ENCODE results near the gene GALK1.

DNA sequence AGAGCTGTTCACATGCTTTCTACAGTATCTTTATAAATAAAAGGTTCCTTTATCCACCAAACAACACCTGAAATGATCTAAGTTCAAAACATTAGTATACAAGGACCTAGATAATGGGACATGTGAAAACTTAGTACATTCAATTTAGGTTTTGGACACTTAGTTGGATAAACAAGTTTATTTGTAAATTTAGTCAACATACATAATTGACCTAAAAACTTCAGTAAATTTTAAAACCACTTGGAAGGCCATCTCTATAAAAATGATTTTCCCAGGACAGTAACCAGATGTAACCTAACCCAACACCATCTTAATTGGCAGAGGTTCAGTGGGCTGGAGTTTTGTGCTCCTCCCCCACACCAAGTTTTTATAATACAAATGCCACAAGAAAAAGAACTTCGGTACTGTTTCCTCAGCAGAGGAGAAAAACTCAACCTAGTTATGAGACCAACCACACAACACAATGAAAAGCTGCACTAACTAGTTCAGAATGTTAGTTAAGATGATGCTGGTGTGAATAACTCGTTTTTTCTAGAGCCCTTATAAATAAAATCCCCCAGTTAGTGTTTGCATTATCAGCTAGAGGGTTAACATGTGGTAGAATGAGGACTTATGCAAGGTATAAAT lies 12.4 kb upstream of the GALK1 start:
- TF ChIP-seq, protein P1, sequence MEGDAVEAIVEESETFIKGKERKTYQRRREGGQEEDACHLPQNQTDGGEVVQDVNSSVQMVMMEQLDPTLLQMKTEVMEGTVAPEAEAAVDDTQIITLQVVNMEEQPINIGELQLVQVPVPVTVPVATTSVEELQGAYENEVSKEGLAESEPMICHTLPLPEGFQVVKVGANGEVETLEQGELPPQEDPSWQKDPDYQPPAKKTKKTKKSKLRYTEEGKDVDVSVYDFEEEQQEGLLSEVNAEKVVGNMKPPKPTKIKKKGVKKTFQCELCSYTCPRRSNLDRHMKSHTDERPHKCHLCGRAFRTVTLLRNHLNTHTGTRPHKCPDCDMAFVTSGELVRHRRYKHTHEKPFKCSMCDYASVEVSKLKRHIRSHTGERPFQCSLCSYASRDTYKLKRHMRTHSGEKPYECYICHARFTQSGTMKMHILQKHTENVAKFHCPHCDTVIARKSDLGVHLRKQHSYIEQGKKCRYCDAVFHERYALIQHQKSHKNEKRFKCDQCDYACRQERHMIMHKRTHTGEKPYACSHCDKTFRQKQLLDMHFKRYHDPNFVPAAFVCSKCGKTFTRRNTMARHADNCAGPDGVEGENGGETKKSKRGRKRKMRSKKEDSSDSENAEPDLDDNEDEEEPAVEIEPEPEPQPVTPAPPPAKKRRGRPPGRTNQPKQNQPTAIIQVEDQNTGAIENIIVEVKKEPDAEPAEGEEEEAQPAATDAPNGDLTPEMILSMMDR (IDR thresholded peaks at IDR 0.05), result no peak
- no peak for TF ChIP-seq POLR2A (IDR thresholded peaks at IDR 0.05)
- peak; percentile 17 for TF ChIP-seq POLR2AphosphoS5 (IDR thresholded peaks at IDR 0.05)
- no peak for TF ChIP-seq EP300 (IDR thresholded peaks at IDR 0.05)

All from gastroesophageal sphincter (tissue), 3 donors.